Lung microvascular endothelial cell (primary cell): Measurements from ENCODE around the gene TNS3. TPM values are rescaled to one million over a fixed set of nuclear protein-coding genes. Genes with fewer than 3 reads are reported as not detected.
A peak's percentile ranks its signal among the peaks of the same experiment; 100 is the strongest.

Experiments
- DNase-seq, 2 donors: peaks; one replicate each; pipeline versions ENCODE4 v3.0.0 to v3.0.0-alpha.2; 2010; ENCODE audit warnings: low read depth in 2 of 2
- total RNA-seq: library from RNA; depleted of rRNA; stranded (reverse); fragments of >200 nt; gene quantifications from 2 replicates; pipeline ENCODE4 v1.2.1, GENCODE V29; 2014

The TNS3 gene
- total RNA-seq, 1 donor from 2014 or later = 10.3 TPM

- no peak for DNase-seq
These were observed 192.6 kb downstream of the TNS3 start for GRCh38 chr7:47389171-47389922.

GRCh38 chr7:47387506-47387905 lies 194.4 kb downstream of the TNS3 start:
- no peak for DNase-seq

- no peak for DNase-seq
These were observed 195.6 kb downstream of the TNS3 start for GRCh38 chr7:47386273-47386835.

GRCh38 chr7:47385536-47386125 lies 196.3 kb downstream of the TNS3 start:
- DNase-seq = peak in 1 of 2 donors; percentile 18

- DNase-seq = no peak
These were observed 197.0 kb downstream of the TNS3 start for GRCh38 chr7:47384755-47385535.

- DNase-seq = no peak
These were observed 198.0 kb downstream of the TNS3 start for GRCh38 chr7:47383696-47384445.

- no peak for DNase-seq
These were observed 198.8 kb downstream of the TNS3 start for GRCh38 chr7:47383072-47383471.

- no peak for DNase-seq
These were observed 199.7 kb downstream of the TNS3 start for GRCh38 chr7:47382200-47382599.

- DNase-seq = no peak
These were observed 200.8 kb downstream of the TNS3 start for GRCh38 chr7:47381134-47381495.

GRCh38 chr7:47380325-47381133 lies 201.4 kb downstream of the TNS3 start:
- no peak for DNase-seq

- no peak for DNase-seq
These were observed 202.1 kb downstream of the TNS3 start for GRCh38 chr7:47379629-47380324.

- no peak for DNase-seq
These were observed 203.0 kb downstream of the TNS3 start for GRCh38 chr7:47378728-47379395.

GRCh38 chr7:47377741-47378140 lies 204.2 kb downstream of the TNS3 start:
- no peak for DNase-seq

GRCh38 chr7:47376991-47377616 lies 204.8 kb downstream of the TNS3 start:
- no peak for DNase-seq

GRCh38 chr7:47375121-47375938 lies 206.6 kb downstream of the TNS3 start:
- no peak for DNase-seq

GRCh38 chr7:47374538-47374937 lies 207.4 kb downstream of the TNS3 start:
- DNase-seq = no peak

- peak in 1 of 2 donors; percentile 75 for DNase-seq
These were observed 207.9 kb downstream of the TNS3 start for GRCh38 chr7:47373871-47374451.
